HepG2 (cell line): ENCODE data around the gene SNAP47. TPM values are rescaled to one million over a fixed set of nuclear protein-coding genes. Genes with fewer than 3 reads are reported as not detected.

Experiments used
- ATAC-seq: fragments of 200-7000 bp; cut with Tn5 transposase; 3 replicates; pipeline ENCODE4 v1.9.1; 2020; ENCODE audit warnings: mild to moderate bottlenecking, moderate library complexity
- BruUV-seq: library from RNA; stranded (reverse); fragments of 400-500 nt; replicated peaks from 2 replicates; lab custom pipeline; 2021; lab: Mats Ljungman, UMichigan
- CTCF ChIA-PET: fragments of 300-600 bp; formaldehyde crosslinking; extraction: SDS; loops from one replicate; lab custom pipeline; 2021; ENCODE audit warnings: low total read pairs, inconsistent platforms, low intra/inter-chr PET ratio; lab: Yijun Ruan, JAX
- POLR2A ChIA-PET: fragments of 350-600 bp; sonication (Branson Sonifier 250); formaldehyde crosslinking; loops from one replicate; lab custom pipeline; 2020; ENCODE audit warnings: antibody characterized with exemption, inconsistent platforms; lab: Yijun Ruan, JAX
- DNase-seq: peaks from one replicate; pipeline ENCODE4 v3.0.0-alpha.2; 2015; ENCODE audit warnings: low spot score
- FAIRE-seq: peaks from 3 replicates; lab custom pipeline; 2011; peaks lifted over from hg19 to GRCh38; lab: Jason Lieb, UNC
- H2AFZ ChIP-seq: one replicate; pipeline ENCODE4 v1.6.1; 2011; ENCODE audit warnings: low read length, inconsistent platforms
- H3K27ac ChIP-seq: fragments of 300-600 bp; 3 replicates; pipeline ENCODE4 v1.8.0; 2011; ENCODE audit warnings: mixed run types, mild to moderate bottlenecking, mixed read lengths, low read length, inconsistent platforms; ENCODE audit not compliant: insufficient read depth; ENCODE audit errors: extremely low read length
- H3K27me3 ChIP-seq, 2 experiments: fragments of 200-600 bp in 1 of 2; 2 replicates in 1 of 2; 3 replicates in 1 of 2; pipeline versions ENCODE4 v1.6.0 to v1.8.0; 2011; ENCODE audit warnings: low read length in 2 of 2, mild to moderate bottlenecking in 2 of 2, moderate library complexity in 2 of 2, inconsistent platforms in 1 of 2; ENCODE audit not compliant: insufficient read depth in 2 of 2, control insufficient read depth in 1 of 2
- H3K36me3 ChIP-seq, 2 experiments: fragments of 200-600 bp in 1 of 2; replicated peaks in 1 of 2; 2 replicates in 1 of 2; 3 replicates in 1 of 2; pipeline versions ENCODE4 v1.5.1 to v1.8.0; 2011; ENCODE audit warnings: low read length in 2 of 2, inconsistent platforms in 1 of 2; ENCODE audit not compliant: insufficient read depth in 2 of 2, control insufficient read depth in 1 of 2
- H3K4me1 ChIP-seq: 2 replicates; pipeline ENCODE4 v1.5.1; 2012; ENCODE audit warnings: low read length, inconsistent platforms; ENCODE audit not compliant: insufficient read depth
- H3K4me2 ChIP-seq: 2 replicates; pipeline ENCODE4 v1.6.0; 2011; ENCODE audit warnings: low read depth, low read length, inconsistent platforms
- H3K4me3 ChIP-seq, 3 experiments: fragments of 200-600 bp in 1 of 3; sonication (generic), shearing (Covaris generic) in 1 of 3; replicated peaks in 1 of 3; 2 replicates each; pipeline ENCODE4 v1.5.1; 2011 to 2016; ENCODE audit warnings: low read length in 3 of 3, inconsistent platforms in 2 of 3, low read depth in 2 of 3, mild to moderate bottlenecking in 2 of 3, control low read depth in 1 of 3, mixed read lengths in 1 of 3; ENCODE audit not compliant: insufficient read depth in 1 of 3
- H3K79me2 ChIP-seq: one replicate; pipeline ENCODE4 v1.6.1; 2011; ENCODE audit warnings: low read length, inconsistent platforms; ENCODE audit not compliant: insufficient read depth
- H3K9ac ChIP-seq: 2 replicates; pipeline ENCODE4 v1.6.0; 2011; ENCODE audit warnings: mild to moderate bottlenecking, low read depth, low read length, inconsistent platforms; ENCODE audit not compliant: insufficient read depth
- H3K9me3 ChIP-seq: 2 replicates; pipeline ENCODE4 v1.5.1; 2012; ENCODE audit warnings: mild to moderate bottlenecking, low read length
- H4K20me1 ChIP-seq: 2 replicates; pipeline ENCODE4 v1.6.0; 2011; ENCODE audit warnings: inconsistent platforms, mild to moderate bottlenecking, low read length, moderate library complexity; ENCODE audit not compliant: insufficient read depth
- MNT ChIP-seq: fragments of 450-650 bp; IDR thresholded peaks from 2 replicates; pipeline ENCODE4 v1.6.1; 2016
- RERE ChIP-seq: IDR thresholded peaks from 2 replicates; pipeline ENCODE4 v1.6.1; 2016; ENCODE audit warnings: low read depth, missing genetic modification reagents, missing compliant biosample characterization
- U2AF2 ChIP-seq: fragments of 200-400 bp; formaldehyde crosslinking; IDR thresholded peaks from 2 replicates; pipeline ENCODE4 v1.6.1; 2017; ENCODE audit warnings: low read depth, mild to moderate bottlenecking, low read length
- WGBS: methylation state at CpG from one replicate; pipeline ENCODE4 v1.1.6; 2017; ENCODE audit warnings: low lambda C conversion rate; 5-methylcytosine and 5-hydroxymethylcytosine counted together
- in situ Hi-C: cut with HindIII; loops from 2 replicates; pipeline ENCODE4 v1.10.0; 2017; ENCODE audit warnings: low pct_unique_long_range_greater_than_20kb; ENCODE audit not compliant: extremely low pct_ligation_motif_present
- intact Hi-C: fragments of 100-400 bp; cut with micrococcal nuclease; formaldehyde crosslinking; loops from one replicate; pipeline ENCODE4 v1.10.0; 2022; ENCODE audit not compliant: unreplicated experiment
- polyA plus RNA-seq, 8 experiments: library from polyadenylated mRNA; depleted of rRNA in 3 of 8; stranded (reverse) in 7 of 8; unstranded in 1 of 8; fragments of >200 nt; fragmentation: Illumina TruSeq in 4 of 8; extraction: Trizol in 4 of 8; gene quantifications; 2 replicates each; pipeline versions ENCODE4 v1.2.1 to v1.2.3, GENCODE V29; 2011 to 2016; ENCODE audit warnings: low read depth in 4 of 8, missing spikeins in 1 of 8, mixed read lengths in 1 of 8; ENCODE audit not compliant: insufficient read depth in 1 of 8
- total RNA-seq, 5 experiments: library from RNA; depleted of rRNA; stranded (reverse); fragments of >200 nt; fragmentation: Illumina TruSeq; extraction: Trizol; gene quantifications; 2 replicates each; pipeline ENCODE4 v1.2.3, GENCODE V29; 2016; ENCODE audit warnings: low read depth in 1 of 5
- TF ChIP-seq, protein P1 (sequence below): sonication (generic); formaldehyde crosslinking; IDR thresholded peaks from 2 replicates; pipeline ENCODE4 v1.5.1; 2020; ENCODE audit warnings: mild to moderate bottlenecking, moderate library complexity, missing genetic modification reagents

The SNAP47 gene
- total and polyA plus RNA-seq, 2 of the 13 experiments (the other 11 are each of a cell fraction or from before 2014, with no cell fraction given) = 13.6 to 25.1 TPM

GRCh38 chr1:227767401-227768124 is 32.3 kb downstream of the SNAP47 start:
- in situ Hi-C loops = no loop called here
- TF ChIP-seq U2AF2 = no peak
- TF ChIP-seq, protein P1, sequence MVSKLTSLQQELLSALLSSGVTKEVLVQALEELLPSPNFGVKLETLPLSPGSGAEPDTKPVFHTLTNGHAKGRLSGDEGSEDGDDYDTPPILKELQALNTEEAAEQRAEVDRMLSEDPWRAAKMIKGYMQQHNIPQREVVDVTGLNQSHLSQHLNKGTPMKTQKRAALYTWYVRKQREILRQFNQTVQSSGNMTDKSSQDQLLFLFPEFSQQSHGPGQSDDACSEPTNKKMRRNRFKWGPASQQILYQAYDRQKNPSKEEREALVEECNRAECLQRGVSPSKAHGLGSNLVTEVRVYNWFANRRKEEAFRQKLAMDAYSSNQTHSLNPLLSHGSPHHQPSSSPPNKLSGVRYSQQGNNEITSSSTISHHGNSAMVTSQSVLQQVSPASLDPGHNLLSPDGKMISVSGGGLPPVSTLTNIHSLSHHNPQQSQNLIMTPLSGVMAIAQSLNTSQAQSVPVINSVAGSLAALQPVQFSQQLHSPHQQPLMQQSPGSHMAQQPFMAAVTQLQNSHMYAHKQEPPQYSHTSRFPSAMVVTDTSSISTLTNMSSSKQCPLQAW = no peak
- TF ChIP-seq MNT = peak; percentile 92
- TF ChIP-seq RERE (CRISPR knock-in tag) = no peak
- TF ChIP-seq, all 625 proteins: peak for 1
- ChIA-PET CTCF (no interaction called here), POLR2A (no interaction called here)
- no peak for DNase-seq
- Histone ChIP-seq H3K4me1 (no peaks in the 10 kb centered on the region), H2AFZ (no peak overlapping the region), H3K9me3 (no peaks in the 10 kb centered on the region), H3K9ac (no peak overlapping the region), H4K20me1 (peaks cover 5% of the 10 kb centered on the region; the same call in 1 of the 2 replicates), H3K79me2 (no peaks in the 10 kb centered on the region), H3K36me3 (peaks cover 12 to 37% of the 10 kb centered on the region in 2 experiments; a peak in 4 of 5 replicates), H3K27me3 (no peaks in the 10 kb centered on the region), H3K27ac (no peak overlapping the region), H3K4me3 (no peak overlapping the region), H3K4me2 (no peak overlapping the region)
- ATAC-seq = no peak
- BruUV-seq = no TSS peak
- FAIRE-seq = no peak
- intact Hi-C loops = no loop called here
- WGBS = 95% methylated on average over 2 of the region's 6 CpGs
